HK-2 (cell line): ENCODE results near the gene C2CD4C.
"Not testable (repeated sequence)": the region's sequence is repeated elsewhere in the genome, so short reads cannot be mapped to it uniquely, and the experiment has no call there.

Source experiments
- DNase-seq: peaks from one replicate; pipeline ENCODE4 v3.0.0-alpha.2; 2018; ENCODE audit not compliant: unreplicated experiment

The C2CD4C gene

GRCh38 chr19:415292-415691 is 6.3 kb upstream of the C2CD4C start:
- DNase-seq: no peak

- DNase-seq: no peak
Measured at GRCh38 chr19:413756-414420, 4.9 kb upstream of the C2CD4C start.

- DNase-seq: no peak
Measured at GRCh38 chr19:412356-413355, 3.7 kb upstream of the C2CD4C start.

GRCh38 chr19:411723-412355 is 2.9 kb upstream of the C2CD4C start:
- DNase-seq: no peak

- DNase-seq: not testable (repeated sequence)
Measured at GRCh38 chr19:411121-411722, 2.3 kb upstream of the C2CD4C start.

- DNase-seq: no peak
Measured at GRCh38 chr19:410243-410781, 1.4 kb upstream of the C2CD4C start.

DNA sequence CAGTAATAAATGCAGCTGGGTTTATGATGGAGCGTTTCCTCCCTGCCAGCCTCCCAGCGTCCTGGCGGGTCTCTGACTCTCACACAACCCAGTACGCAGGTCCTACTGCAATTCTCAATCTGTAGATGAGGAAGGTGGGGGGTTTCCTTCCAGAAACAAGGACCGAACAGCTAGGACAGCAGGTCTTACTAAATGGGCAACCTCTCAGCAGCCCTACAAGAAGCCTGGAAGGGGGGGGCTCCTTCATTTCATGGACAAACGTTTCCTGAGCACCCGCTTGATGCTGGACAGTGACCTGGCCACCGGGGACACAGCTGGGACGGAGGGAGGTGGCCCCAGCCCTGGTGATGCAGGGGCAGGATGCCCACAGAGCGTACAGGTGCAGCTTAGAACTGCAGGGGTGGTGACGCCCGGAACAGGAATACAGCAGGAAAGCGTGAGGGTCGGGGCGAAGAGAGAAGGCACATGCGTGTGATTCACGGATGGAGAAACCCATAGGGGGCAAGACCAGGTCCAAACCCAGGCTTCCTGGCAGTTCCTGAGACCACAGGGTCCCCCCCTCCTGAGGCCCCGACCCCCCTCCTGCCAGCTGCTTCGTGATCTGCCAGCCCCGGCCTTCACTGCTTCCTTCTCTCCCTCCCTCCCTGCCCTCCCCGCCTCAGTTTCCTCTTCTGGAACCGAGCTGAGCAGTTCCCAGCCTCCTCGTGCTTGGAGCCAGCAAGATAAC is 732 bp upstream of the C2CD4C start:
- no peak for DNase-seq

GRCh38 chr19:408441-408901 is 476 bp downstream of the C2CD4C start:
- DNase-seq: no peak

GRCh38 chr19:407511-408440 is 1.2 kb downstream of the C2CD4C start:
- no peak for DNase-seq

DNA sequence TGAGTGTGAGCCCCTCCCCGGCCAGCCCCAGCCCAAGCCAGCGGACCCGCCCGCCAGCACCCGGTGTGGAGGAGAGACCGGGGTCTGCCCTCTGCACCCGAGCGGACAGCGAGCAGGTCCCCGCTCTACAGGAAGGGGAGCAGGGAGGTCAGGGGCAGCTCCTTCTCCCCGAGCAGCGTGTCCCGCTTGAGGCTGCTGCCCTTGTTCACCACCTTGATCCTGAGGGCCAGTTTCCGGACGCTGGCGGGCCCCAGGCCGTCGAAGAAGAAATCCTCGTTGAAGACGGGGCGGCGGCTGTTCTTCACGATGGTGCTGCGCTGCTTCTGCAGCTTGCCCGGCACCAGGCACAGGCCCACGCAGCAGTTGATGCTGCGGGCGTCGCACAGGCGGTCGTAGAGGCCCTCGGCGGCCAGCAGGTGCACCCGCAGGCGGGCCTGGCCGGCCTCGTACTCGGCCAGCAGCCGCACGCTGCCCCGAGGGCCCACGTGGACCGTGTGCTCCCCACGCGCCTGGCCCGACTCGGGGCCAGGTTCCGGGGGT is 1.9 kb downstream of the C2CD4C start:
- DNase-seq: no peak

GRCh38 chr19:406135-406781 is 2.7 kb downstream of the C2CD4C start:
- DNase-seq: no peak

- DNase-seq: no peak
Measured at GRCh38 chr19:405121-405965, 3.6 kb downstream of the C2CD4C start.

GRCh38 chr19:403221-404027 is 5.5 kb downstream of the C2CD4C start:
- DNase-seq: no peak

DNA sequence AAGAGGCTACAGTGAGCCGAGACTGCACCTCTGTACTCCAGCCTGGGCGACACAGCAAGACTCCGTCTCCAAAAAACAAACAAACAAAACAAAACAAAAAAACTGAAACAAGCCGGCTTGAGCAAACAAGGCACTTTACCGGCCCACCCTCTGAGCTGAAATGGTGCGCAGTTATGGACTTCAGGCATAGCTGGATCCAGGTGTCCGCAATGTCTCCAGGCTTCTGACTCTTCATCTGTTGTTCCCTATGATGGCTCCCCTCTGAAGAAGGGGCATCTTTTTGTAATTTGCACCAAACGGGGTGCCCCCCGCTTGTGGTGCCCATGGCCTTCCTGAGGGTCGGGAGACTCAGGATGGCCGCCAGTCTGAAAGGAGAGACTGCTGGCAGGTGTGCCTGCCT is 6.2 kb downstream of the C2CD4C start:
- DNase-seq: no peak

- no peak for DNase-seq
Measured at GRCh38 chr19:401866-402511, 7.0 kb downstream of the C2CD4C start.

- no peak for DNase-seq
Measured at GRCh38 chr19:400976-401865, 7.7 kb downstream of the C2CD4C start.
